IPS-15b (cell line): ENCODE results near the gene INPP5K.

ENCODE experiments used
- H3K27me3 ChIP-seq: one replicate; pipeline ENCODE4 v1.6.1; 2013; ENCODE audit warnings: low read length; ENCODE audit not compliant: control insufficient read depth, insufficient read depth
- H3K36me3 ChIP-seq: one replicate; pipeline ENCODE4 v1.6.1; 2013; ENCODE audit warnings: low read length; ENCODE audit not compliant: control insufficient read depth, insufficient read depth
- H3K4me1 ChIP-seq: one replicate; pipeline ENCODE4 v1.6.1; 2013; ENCODE audit warnings: mild to moderate bottlenecking, low read length; ENCODE audit not compliant: control insufficient read depth, insufficient read depth
- H3K4me3 ChIP-seq: one replicate; pipeline ENCODE4 v1.5.1; 2013; ENCODE audit warnings: low read depth, low read length
- H3K9ac ChIP-seq: one replicate; pipeline ENCODE4 v1.6.1; 2013; ENCODE audit warnings: low read depth, mild to moderate bottlenecking, low read length
- H3K9me3 ChIP-seq: one replicate; pipeline ENCODE4 v1.6.1; 2013; ENCODE audit warnings: mild to moderate bottlenecking, low read length; ENCODE audit not compliant: control insufficient read depth, insufficient read depth

The INPP5K gene

GRCh38 chr17:1474402-1475189 is 41.8 kb downstream of the INPP5K start:
- no peaks in the 10 kb centered on the region for H3K9me3 ChIP-seq
- H3K4me1 ChIP-seq = no peaks in the 10 kb centered on the region
- no peak overlapping the region for H3K9ac ChIP-seq
- no peak overlapping the region for H3K4me3 ChIP-seq
- no peaks in the 10 kb centered on the region for H3K27me3 ChIP-seq
- peaks cover 41% of the 10 kb centered on the region for H3K36me3 ChIP-seq

DNA sequence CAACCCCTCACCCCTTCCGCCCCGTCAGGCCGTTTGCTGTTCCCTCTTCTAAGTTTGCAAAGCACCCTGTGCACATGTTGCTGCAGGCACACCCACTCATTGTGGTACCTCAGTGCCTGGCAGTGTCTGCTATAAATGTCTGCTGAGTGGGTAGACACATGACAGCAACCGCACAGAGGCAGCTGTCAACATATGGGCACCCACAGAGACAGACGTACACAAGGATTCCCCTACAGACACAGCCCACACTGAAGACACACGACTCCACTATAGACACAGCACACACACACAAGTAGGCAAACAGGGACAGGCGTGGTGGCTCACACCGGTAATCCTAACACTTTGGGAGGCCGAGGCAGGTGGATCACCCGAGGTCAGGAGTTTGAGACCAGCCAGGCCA is 42.6 kb downstream of the INPP5K start:
- Histone ChIP-seq H3K36me3 (peaks cover 35% of the 10 kb centered on the region), H3K9ac (no peak overlapping the region), H3K27me3 (no peaks in the 10 kb centered on the region), H3K4me3 (no peak overlapping the region), H3K9me3 (no peaks in the 10 kb centered on the region), H3K4me1 (no peaks in the 10 kb centered on the region)

- no peak overlapping the region for H3K9ac ChIP-seq
- H3K36me3 ChIP-seq = peaks cover 41% of the 10 kb centered on the region
Observed at GRCh38 chr17:1473170-1473569, 43.2 kb downstream of the INPP5K start.

GRCh38 chr17:1471911-1472821 is 44.2 kb downstream of the INPP5K start:
- H3K27me3 ChIP-seq = no peaks in the 10 kb centered on the region
- peaks cover 37% of the 10 kb centered on the region for H3K36me3 ChIP-seq
- H3K9me3 ChIP-seq = no peaks in the 10 kb centered on the region
- H3K4me1 ChIP-seq = no peaks in the 10 kb centered on the region
- no peak overlapping the region for H3K4me3 ChIP-seq
- no peak overlapping the region for H3K9ac ChIP-seq

More at GRCh38 chr17:1473170-1473569, 43.2 kb downstream of the INPP5K start:
- Histone ChIP-seq H3K4me1 (no peaks in the 10 kb centered on the region), H3K27me3 (no peaks in the 10 kb centered on the region), H3K4me3 (no peak overlapping the region), H3K9me3 (no peaks in the 10 kb centered on the region)

GRCh38 chr17:1471490-1471889 is 44.9 kb downstream of the INPP5K start:
- Histone ChIP-seq H3K4me1 (no peaks in the 10 kb centered on the region), H3K9ac (no peak overlapping the region), H3K4me3 (no peak overlapping the region), H3K9me3 (no peaks in the 10 kb centered on the region), H3K27me3 (no peaks in the 10 kb centered on the region), H3K36me3 (peaks cover 33% of the 10 kb centered on the region)

DNA sequence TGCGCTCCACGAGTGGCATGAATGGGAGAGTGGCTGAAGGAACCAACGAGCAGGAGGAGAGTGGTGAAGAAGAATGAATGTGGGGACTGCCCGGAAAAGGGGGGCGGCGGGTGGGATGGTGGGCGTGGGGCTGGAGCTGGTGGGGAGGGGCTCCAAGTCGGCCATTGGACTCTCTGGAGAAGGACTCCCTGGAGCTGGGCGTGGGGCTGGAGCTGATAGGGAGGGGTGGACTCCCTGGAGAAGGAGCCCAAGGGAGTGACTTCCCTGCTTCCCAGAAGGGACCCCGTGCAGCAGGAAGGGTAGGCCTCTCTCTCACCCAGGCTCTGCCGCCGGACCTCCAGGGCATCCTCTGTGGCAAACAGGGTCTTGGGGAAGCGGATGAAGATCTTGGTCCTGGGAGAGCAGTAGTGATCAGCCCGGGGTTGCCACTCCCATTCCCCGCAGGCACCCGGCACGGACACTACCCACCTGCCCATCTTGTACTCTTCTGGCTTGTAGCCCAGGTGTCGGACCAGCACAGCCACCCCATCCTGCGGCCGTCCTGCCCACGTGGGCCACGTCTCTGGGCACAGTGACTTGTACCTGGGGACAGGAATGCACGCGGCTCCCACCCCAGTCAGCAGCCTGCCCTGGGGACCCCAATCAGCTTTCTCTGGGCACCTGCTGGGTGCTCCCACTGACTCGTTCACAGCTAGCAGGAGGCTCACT is 45.5 kb downstream of the INPP5K start:
- H3K4me3 ChIP-seq = no peak overlapping the region
- no peaks in the 10 kb centered on the region for H3K4me1 ChIP-seq
- H3K9ac ChIP-seq = no peak overlapping the region
- H3K27me3 ChIP-seq = no peaks in the 10 kb centered on the region
- H3K36me3 ChIP-seq = peaks cover 33% of the 10 kb centered on the region
- no peaks in the 10 kb centered on the region for H3K9me3 ChIP-seq

- Histone ChIP-seq H3K27me3 (no peaks in the 10 kb centered on the region), H3K4me1 (no peaks in the 10 kb centered on the region), H3K9me3 (no peaks in the 10 kb centered on the region), H3K4me3 (no peak overlapping the region), H3K36me3 (peaks cover 32% of the 10 kb centered on the region), H3K9ac (no peak overlapping the region)
Observed at GRCh38 chr17:1470071-1470754, 46.2 kb downstream of the INPP5K start.

DNA sequence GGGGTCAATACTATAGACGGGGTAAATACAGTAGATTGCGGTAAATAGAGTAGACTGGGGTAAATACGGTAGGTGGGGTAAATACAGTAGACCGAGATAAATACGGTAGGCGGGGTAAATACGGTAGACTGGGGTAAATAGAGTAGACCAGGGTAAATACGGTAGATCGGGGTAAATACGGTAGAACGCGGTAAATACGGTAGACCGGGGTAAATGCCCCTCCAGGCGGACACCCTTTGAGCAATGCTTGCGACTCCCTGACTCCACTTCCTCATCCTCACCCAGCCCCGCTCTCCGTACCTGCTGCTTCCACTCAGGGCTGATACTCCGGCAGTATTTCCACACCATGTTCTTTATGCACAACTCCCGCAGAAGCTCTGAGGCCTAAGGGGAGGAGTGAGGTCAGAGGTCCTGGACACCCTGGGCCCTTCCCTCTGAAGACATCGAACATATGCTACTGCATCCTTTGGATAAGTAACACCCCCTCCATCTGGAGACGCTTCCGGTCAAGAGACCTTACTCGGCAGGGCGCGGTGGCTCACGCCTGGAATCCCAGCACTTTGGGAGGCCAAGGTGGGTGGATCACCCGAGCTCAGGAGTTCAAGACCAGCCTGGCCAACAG is 47.1 kb downstream of the INPP5K start:
- no peak overlapping the region for H3K9ac ChIP-seq
- H3K4me1 ChIP-seq = no peaks in the 10 kb centered on the region
- peaks cover 25% of the 10 kb centered on the region for H3K36me3 ChIP-seq

GRCh38 chr17:1467898-1468492 is 48.4 kb downstream of the INPP5K start:
- H3K4me1 ChIP-seq = no peaks in the 10 kb centered on the region
- H3K36me3 ChIP-seq = peaks cover 20% of the 10 kb centered on the region
- no peak overlapping the region for H3K9ac ChIP-seq

More for the DNA sequence above, 47.1 kb downstream of the INPP5K start:
- Histone ChIP-seq H3K4me3 (no peak overlapping the region), H3K9me3 (no peaks in the 10 kb centered on the region), H3K27me3 (no peaks in the 10 kb centered on the region)

GRCh38 chr17:1467258-1467657 is 49.2 kb downstream of the INPP5K start:
- Histone ChIP-seq H3K9ac (no peak overlapping the region), H3K27me3 (no peaks in the 10 kb centered on the region), H3K9me3 (no peaks in the 10 kb centered on the region), H3K4me3 (no peak overlapping the region), H3K36me3 (peaks cover 20% of the 10 kb centered on the region), H3K4me1 (no peaks in the 10 kb centered on the region)

More at GRCh38 chr17:1467898-1468492, 48.4 kb downstream of the INPP5K start:
- no peaks in the 10 kb centered on the region for H3K27me3 ChIP-seq
- no peak overlapping the region for H3K4me3 ChIP-seq
- no peaks in the 10 kb centered on the region for H3K9me3 ChIP-seq
